RWPE1 (cell line): ENCODE data around the gene SLC25A18.
"Not testable (repeated sequence)": the region's sequence is repeated elsewhere in the genome, so short reads cannot be mapped to it uniquely, and the experiment has no call there.

Experiments used
- CTCF ChIA-PET: fragments of 350-600 bp; sonication (Branson Sonifier 250); formaldehyde crosslinking; extraction: SDS; loops from one replicate; lab custom pipeline; 2021; lab: Yijun Ruan, JAX
- POLR2A ChIA-PET: fragments of 400-600 bp; formaldehyde crosslinking; extraction: SDS; loops from one replicate; lab custom pipeline; 2020; ENCODE audit warnings: antibody characterized with exemption; ENCODE audit not compliant: low non-redundant PET; lab: Yijun Ruan, JAX
- DNase-seq: peaks from one replicate; pipeline ENCODE4 v3.0.0; 2012; ENCODE audit warnings: low spot score
- H3K27ac ChIP-seq: fragments of 450-650 bp; 2 replicates; pipeline ENCODE4 v1.5.1; 2017
- TF ChIP-seq, protein P1 (sequence below): fragments of 450-650 bp; conservative IDR thresholded peaks from 2 replicates; pipeline ENCODE4 v1.5.1; 2017; ENCODE audit warnings: low read depth, mild to moderate bottlenecking

Gene SLC25A18

DNA sequence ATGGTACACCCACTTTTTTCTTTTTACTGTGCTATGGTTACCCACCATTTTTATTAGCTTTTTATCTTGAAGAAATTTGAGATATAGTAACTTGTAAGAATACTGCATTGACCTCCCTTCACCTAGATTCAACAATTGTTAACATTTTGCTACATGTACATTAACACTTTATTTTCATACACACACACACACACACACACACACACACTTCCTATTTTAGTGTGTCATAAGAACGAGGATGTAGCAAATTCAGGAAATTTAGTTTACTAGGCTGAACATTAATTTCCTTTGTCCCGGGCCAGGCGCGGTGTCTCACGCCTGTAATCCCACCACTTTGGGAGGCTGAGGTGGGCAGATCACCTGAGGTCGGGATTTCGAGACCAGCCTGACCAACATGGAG, 66.3 kb downstream of the SLC25A18 start:
- no peak for DNase-seq
- CTCF ChIA-PET: no interaction called here
- POLR2A ChIA-PET: no interaction called here

DNA sequence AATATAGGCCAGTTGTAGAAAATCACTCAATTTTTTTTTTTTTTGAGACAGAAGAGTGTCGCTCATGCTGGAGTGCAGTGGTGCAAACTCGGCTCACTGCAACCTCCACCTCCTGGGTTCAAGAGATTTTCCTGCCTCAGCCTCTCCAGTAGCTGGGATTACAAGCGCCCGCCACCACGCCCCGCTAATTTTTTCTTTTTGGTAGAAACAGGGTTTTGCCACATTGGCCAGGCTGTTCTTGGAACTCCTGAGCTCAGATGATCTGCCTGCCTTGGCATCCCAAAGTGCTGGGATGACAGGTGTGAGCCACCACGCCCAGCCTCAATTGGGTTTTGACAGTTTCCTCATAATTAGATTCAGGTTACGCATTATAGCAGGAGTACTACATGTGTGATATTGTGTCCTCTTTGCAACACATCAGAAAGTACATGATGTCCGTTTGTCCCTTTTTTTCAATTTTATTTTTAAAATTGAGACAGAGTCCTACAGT, 67.8 kb downstream of the SLC25A18 start:
- ChIA-PET POLR2A (no interaction called here), CTCF (no interaction called here)
- H3K27ac ChIP-seq: peak overlapping the region; percentile 52
- TF ChIP-seq, protein P1, sequence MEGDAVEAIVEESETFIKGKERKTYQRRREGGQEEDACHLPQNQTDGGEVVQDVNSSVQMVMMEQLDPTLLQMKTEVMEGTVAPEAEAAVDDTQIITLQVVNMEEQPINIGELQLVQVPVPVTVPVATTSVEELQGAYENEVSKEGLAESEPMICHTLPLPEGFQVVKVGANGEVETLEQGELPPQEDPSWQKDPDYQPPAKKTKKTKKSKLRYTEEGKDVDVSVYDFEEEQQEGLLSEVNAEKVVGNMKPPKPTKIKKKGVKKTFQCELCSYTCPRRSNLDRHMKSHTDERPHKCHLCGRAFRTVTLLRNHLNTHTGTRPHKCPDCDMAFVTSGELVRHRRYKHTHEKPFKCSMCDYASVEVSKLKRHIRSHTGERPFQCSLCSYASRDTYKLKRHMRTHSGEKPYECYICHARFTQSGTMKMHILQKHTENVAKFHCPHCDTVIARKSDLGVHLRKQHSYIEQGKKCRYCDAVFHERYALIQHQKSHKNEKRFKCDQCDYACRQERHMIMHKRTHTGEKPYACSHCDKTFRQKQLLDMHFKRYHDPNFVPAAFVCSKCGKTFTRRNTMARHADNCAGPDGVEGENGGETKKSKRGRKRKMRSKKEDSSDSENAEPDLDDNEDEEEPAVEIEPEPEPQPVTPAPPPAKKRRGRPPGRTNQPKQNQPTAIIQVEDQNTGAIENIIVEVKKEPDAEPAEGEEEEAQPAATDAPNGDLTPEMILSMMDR: no peak
- no peak for DNase-seq

More for the DNA sequence above, 66.3 kb downstream of the SLC25A18 start:
- peak overlapping the region; percentile 52 for H3K27ac ChIP-seq
- TF ChIP-seq, protein P1: no peak

DNA sequence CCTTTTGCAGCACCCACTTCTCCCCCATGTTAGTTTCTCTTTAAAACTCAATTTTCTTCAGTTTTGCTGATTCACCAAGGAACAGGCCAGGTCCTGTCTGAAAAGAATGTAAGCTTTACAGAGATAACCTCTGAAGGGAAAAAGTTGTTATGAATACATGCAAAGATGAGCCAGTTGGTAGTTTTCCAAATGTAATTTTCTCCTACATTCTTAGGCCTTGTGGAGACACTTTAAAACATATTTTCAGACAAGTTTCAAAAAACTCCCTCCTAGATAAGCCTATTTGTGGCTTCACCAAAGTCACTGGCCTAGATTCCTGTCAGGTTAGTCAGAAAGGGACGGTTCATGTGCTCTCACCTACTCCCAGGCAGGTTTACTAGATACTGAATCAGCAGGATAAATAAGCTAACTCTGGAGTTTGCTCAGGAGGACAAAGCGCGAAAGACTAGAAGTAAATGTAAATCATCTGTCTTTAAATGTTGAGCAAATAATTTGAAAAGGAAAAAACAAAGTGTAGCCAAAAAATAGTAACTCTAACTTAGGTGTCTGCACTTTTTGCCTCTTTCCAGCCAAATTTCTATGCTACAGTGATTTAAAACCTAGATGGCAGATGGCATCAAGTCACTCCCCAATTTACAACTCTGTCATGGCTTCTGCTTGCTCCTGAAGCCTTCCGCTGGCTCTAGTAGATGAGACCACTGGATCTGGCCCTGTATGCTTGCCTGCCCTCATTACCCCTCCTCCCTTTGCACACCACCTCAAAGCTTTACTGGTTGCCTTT, 70.1 kb downstream of the SLC25A18 start:
- TF ChIP-seq, protein P1: no peak
- ChIA-PET POLR2A (interaction anchor here (0.5 kb wide), 1 partner anchor 62 kb away, joined by 3 read pairs; no protein-coding TSS in a partner anchor), CTCF (interaction anchor here (1.3 kb wide), 1 partner anchor 75 kb away, joined by 5 read pairs; no protein-coding TSS in a partner anchor)
- H3K27ac ChIP-seq: peak overlapping the region; percentile 99
- peak; percentile 75 for DNase-seq

DNA sequence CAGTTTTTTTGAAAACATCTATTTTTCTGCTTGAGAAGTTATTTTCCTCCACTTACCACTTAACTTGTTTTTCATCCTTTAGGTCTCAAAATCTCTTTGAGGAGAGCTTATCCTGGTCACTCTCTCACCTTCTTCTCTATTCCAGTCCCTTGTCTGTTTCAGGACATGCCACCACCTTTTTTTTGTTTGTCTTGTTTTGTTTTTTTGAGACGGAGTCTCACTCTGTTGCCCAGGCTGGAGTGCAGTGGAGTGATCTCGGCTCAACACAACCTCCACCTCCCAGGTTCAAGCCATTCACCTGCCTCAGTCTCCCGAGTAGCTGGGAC, 70.7 kb downstream of the SLC25A18 start:
- ChIA-PET CTCF (interaction anchor here (1.3 kb wide), 1 partner anchor 76 kb away, joined by 5 read pairs; no protein-coding TSS in a partner anchor), POLR2A (interaction anchor here (0.5 kb wide), 1 partner anchor 62 kb away, joined by 3 read pairs; no protein-coding TSS in a partner anchor)
- TF ChIP-seq, protein P1: no peak
- no peak for DNase-seq
- peak overlapping the region; percentile 99 for H3K27ac ChIP-seq

DNA sequence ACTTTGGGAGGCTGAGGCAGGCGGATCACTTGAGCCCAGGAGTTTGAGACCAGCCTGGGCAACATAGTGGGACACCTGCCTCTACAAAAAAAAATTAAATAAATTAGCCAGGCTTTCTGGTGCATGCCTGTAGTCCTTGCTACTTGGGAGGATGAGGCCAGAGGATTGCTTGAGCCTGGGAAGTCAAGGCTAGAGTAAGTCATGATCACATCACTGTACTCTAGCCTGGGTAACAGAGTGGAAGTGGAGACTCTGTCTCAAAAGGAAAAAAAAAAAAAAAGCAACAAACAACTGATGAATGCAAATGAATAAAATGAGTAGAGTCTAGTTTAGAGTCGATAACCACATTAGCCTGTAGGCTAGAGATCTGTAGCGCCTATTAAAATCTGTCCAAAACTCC, 71.4 kb downstream of the SLC25A18 start:
- DNase-seq: no peak
- peak overlapping the region; percentile 99 for H3K27ac ChIP-seq
- ChIA-PET CTCF (no interaction called here), POLR2A (no interaction called here)
- TF ChIP-seq, protein P1: no peak

DNA sequence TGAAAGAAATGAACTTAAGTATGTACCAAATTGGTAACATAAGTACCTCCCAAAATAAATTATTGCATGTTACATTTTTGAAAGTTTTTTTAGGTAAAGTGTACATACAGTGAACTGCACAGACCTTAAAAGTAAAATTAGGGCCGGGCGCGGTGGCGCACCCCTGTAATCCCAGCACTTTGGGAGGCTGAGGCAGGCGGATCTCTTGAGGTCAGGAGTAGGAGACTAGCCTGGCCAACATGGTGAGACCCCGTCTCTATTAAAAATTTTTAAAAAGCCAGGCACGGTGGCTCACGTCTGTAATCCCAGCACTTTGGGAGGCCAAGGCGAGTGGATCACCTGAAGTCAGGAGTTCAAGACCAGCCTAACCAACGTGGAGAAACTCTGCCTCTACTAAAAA, 73.6 kb downstream of the SLC25A18 start:
- POLR2A ChIA-PET, CTCF ChIA-PET, DNase-seq: not testable (repeated sequence)
- peak overlapping the region; percentile 99 for H3K27ac ChIP-seq
